GM18519 (cell line): Measurements from ENCODE around the gene DENND1A.
"Not testable (repeated sequence)": the region's sequence is repeated elsewhere in the genome, so short reads cannot be mapped to it uniquely, and the experiment has no call there.

ENCODE experiments used
- ATAC-seq: cut with Tn5 transposase; IDR thresholded peaks from one replicate; pipeline ENCODE4 v1.9.1; 2021; ENCODE audit warnings: mild to moderate bottlenecking, moderate library complexity; ENCODE audit not compliant: unreplicated experiment, low FRiP score

Gene DENND1A

GRCh38 chr9:123336959-123337358 lies 593.0 kb downstream of the DENND1A start:
- ATAC-seq, result no peak

- ATAC-seq, result no peak
Measured at GRCh38 chr9:123336449-123336848, 593.5 kb downstream of the DENND1A start.

- ATAC-seq, result no peak
Measured at GRCh38 chr9:123335986-123336329, 594.0 kb downstream of the DENND1A start.

- ATAC-seq, result no peak
Measured at GRCh38 chr9:123335193-123335985, 594.5 kb downstream of the DENND1A start.

- no peak for ATAC-seq
Measured at GRCh38 chr9:123334639-123335038, 595.3 kb downstream of the DENND1A start.

- ATAC-seq, result not testable (repeated sequence)
Measured at GRCh38 chr9:123333058-123333669, 596.8 kb downstream of the DENND1A start.

GRCh38 chr9:123331346-123332060 lies 598.4 kb downstream of the DENND1A start:
- no peak for ATAC-seq
